ENCODE data around the gene ZNF850. TPM values are rescaled to one million over a fixed set of nuclear protein-coding genes. Genes with fewer than 3 reads are reported as not detected.

Gene ZNF850
- total RNA-seq, 1 experiment from 2014 or later: 23.9 TPM

GRCh38 chr19:36821758-36822157 is 49.2 kb upstream of the ZNF850 start:
- peaks cover 89 to 91% of the 10 kb centered on the region in 2 experiments for H3K9me3 Mint-ChIP-seq
- Histone ChIP-seq H2BK20ac (ENCODE audit: low read depth, low read length, poor library complexity, severe bottlenecking) (no peak overlapping the region), H3K14ac (ENCODE audit: insufficient read depth, low read length) (no peak overlapping the region), H4K20me1 (ENCODE audit: control insufficient read depth, insufficient read depth, insufficient read length) (no peaks in the 10 kb centered on the region), H3K9ac (ENCODE audit: extremely low read depth, insufficient read length, low read length) (no peak overlapping the region), H3K56ac (ENCODE audit: insufficient read length, low read depth, low read length) (no peak overlapping the region), H3K27ac (ENCODE audit: insufficient read length, low read depth, low read length) (no peak overlapping the region), H2BK5ac (ENCODE audit: insufficient read length, low read length) (no peak overlapping the region), H3K79me1 (ENCODE audit: insufficient read depth, low read depth, low read length, poor library complexity, severe bottlenecking) (no peaks in the 10 kb centered on the region), H3K9me3 (ENCODE audit: control insufficient read depth, low read depth, low read length) (peaks cover 75% of the 10 kb centered on the region), H2AK5ac (ENCODE audit: insufficient read length, low read length) (no peak overlapping the region), H3K18ac (ENCODE audit: insufficient read length, low read depth, low read length) (no peak overlapping the region), H4K91ac (ENCODE audit: insufficient read length, low read depth, low read length) (no peak overlapping the region), H3K23me2 (ENCODE audit: insufficient read length, low read depth, low read length, poor library complexity, severe bottlenecking) (no peaks in the 10 kb centered on the region), H3K4me1 (ENCODE audit: insufficient read depth, low read length) (no peaks in the 10 kb centered on the region), H3K79me2 (ENCODE audit: insufficient read depth, low read length) (no peaks in the 10 kb centered on the region), H4K8ac (replicated peaks; ENCODE audit: insufficient read length, low read depth, low read length) (no peak overlapping the region), H2AFZ (ENCODE audit: low read length) (no peak overlapping the region), H3K23ac (ENCODE audit: insufficient read length, low read depth, low read length) (no peak overlapping the region), H2BK15ac (ENCODE audit: low read depth, low read length) (no peak overlapping the region), H4K5ac (ENCODE audit: insufficient read length, low read depth, low read length) (no peak overlapping the region), H2BK120ac (ENCODE audit: low read depth, low read length, poor library complexity, severe bottlenecking) (no peak overlapping the region), H3K4me2 (ENCODE audit: insufficient read depth, insufficient read length, low read length) (no peak overlapping the region), H3K27me3 (ENCODE audit: insufficient read depth, low read length) (no peaks in the 10 kb centered on the region), H3K4ac (ENCODE audit: low read depth, low read length) (no peak overlapping the region), H3T11ph (ENCODE audit: low read length) (no peak overlapping the region), H2BK12ac (ENCODE audit: insufficient read length, low read depth, low read length) (no peak overlapping the region)
- peaks cover 3% of the 10 kb centered on the region; the same call in 1 of the 2 replicates for H3K27me3 Mint-ChIP-seq (ENCODE audit: low read depth)
- no peaks in the 10 kb centered on the region for H3K4me1 Mint-ChIP-seq
- peaks cover 82 to 96% (median 93%) of the 10 kb centered on the region in 3 experiments for H3K36me3 Mint-ChIP-seq (ENCODE audit: insufficient read depth in 1 of 3, low read depth in 3 of 3)
- H3K4me3 Mint-ChIP-seq: no peak overlapping the region
- no peak overlapping the region for H3K27ac Mint-ChIP-seq
- DNase-seq: no peak
- whole genome bisulfite sequencing (ENCODE audit: extremely low coverage, insufficient read length, low lambda C conversion rate): no CpG with 5 or more reads among the region's 5 CpGs
- TF ChIP-seq CTCF (conservative IDR thresholded peaks at IDR 0.05): no peak
